ENCODE measurements around the gene TCEA3.

GRCh38 chr1:23466423-23466989 lies 42.0 kb upstream of the TCEA3 start:
- TF ChIP-seq, protein P1, sequence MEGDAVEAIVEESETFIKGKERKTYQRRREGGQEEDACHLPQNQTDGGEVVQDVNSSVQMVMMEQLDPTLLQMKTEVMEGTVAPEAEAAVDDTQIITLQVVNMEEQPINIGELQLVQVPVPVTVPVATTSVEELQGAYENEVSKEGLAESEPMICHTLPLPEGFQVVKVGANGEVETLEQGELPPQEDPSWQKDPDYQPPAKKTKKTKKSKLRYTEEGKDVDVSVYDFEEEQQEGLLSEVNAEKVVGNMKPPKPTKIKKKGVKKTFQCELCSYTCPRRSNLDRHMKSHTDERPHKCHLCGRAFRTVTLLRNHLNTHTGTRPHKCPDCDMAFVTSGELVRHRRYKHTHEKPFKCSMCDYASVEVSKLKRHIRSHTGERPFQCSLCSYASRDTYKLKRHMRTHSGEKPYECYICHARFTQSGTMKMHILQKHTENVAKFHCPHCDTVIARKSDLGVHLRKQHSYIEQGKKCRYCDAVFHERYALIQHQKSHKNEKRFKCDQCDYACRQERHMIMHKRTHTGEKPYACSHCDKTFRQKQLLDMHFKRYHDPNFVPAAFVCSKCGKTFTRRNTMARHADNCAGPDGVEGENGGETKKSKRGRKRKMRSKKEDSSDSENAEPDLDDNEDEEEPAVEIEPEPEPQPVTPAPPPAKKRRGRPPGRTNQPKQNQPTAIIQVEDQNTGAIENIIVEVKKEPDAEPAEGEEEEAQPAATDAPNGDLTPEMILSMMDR (IDR thresholded peaks at IDR 0.05): no peak
- no peak for TF ChIP-seq POLR2A (IDR thresholded peaks at IDR 0.05)
- TF ChIP-seq POLR2AphosphoS5 (IDR thresholded peaks at IDR 0.05): no peak
- no peak for TF ChIP-seq EP300 (IDR thresholded peaks at IDR 0.05)

Data from stomach (tissue), 4 donors.